HFF-Myc (cell line): ENCODE results near the gene LAMA4.

Source experiments
- DNase-seq: peaks from one replicate; pipeline ENCODE4 v3.0.0-alpha.2; 2011; ENCODE audit warnings: low read depth; ENCODE audit errors: extremely low read depth
- H3K4me3 ChIP-seq: replicated peaks from 2 replicates; pipeline ENCODE4 v1.5.1; 2011; ENCODE audit warnings: low read depth, mild to moderate bottlenecking, control low read depth, low read length
- TF ChIP-seq, protein P1 (sequence below): IDR thresholded peaks from 2 replicates; pipeline ENCODE4 v1.5.1; 2012; ENCODE audit warnings: mild to moderate bottlenecking, low read depth, low read length, control low read depth; ENCODE audit errors: missing control alignments

Gene LAMA4

DNA sequence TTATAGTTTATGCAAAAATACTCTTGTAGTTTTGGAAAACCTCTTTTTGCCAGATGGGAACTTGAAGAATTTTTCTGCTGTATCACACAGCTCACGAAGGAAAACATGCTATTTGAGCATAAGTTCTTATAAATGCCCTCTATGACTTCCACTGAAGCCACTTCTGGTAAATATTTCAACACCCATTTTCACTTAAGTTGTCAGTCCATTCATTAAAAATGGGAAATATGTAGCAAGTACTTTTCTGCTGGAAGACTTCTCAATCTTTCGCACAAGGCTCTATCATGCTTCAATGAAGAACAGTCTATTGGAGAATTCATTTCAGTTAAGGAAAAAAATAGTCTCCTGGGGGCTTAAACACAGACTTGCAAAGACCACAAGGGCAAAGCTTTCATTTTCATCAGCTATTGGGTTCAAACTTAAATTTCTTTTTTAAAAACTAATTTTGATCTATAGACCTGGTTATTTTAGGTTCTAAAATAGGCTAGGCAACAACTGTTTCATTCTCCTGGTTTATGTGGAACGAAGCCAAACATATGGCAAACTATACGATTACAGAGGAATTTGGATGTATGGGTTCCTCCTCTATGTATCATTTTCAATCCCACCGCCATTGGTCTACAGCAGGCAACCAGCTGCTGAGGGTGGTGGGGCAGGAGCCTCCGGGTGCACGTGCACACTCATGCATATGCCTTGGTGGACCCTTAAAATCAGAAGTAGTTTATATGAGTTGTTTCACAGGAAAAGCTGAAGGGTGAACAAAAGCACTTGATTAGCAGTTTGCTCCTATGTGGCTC, 38.7 kb downstream of the LAMA4 start:
- no peak for DNase-seq
- TF ChIP-seq, protein P1, sequence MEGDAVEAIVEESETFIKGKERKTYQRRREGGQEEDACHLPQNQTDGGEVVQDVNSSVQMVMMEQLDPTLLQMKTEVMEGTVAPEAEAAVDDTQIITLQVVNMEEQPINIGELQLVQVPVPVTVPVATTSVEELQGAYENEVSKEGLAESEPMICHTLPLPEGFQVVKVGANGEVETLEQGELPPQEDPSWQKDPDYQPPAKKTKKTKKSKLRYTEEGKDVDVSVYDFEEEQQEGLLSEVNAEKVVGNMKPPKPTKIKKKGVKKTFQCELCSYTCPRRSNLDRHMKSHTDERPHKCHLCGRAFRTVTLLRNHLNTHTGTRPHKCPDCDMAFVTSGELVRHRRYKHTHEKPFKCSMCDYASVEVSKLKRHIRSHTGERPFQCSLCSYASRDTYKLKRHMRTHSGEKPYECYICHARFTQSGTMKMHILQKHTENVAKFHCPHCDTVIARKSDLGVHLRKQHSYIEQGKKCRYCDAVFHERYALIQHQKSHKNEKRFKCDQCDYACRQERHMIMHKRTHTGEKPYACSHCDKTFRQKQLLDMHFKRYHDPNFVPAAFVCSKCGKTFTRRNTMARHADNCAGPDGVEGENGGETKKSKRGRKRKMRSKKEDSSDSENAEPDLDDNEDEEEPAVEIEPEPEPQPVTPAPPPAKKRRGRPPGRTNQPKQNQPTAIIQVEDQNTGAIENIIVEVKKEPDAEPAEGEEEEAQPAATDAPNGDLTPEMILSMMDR = no peak

DNA sequence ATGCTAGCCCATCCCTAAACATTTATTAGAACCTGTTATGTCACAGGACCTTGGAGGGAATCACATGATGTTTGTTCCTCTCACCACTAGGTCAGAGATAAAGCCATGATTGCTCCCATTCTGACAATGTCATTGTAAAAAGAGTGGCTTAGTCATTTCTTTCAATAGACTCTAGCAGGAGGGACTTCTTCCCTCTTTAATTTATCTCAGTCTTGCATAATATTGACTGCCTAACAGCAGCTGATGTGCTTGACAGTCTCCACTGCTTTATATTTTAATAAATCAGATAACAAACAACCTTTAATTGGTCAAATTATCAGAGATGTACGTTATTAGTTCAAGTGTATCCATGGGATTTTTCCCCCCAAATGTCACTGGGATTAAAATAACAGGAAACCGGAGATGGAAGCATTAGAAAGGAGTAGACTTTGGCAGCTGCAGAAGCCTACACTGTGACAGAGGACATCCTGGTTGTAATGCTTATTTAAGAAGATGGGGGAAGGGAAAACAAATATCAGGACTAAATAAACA, 39.6 kb downstream of the LAMA4 start:
- no peak overlapping the region for H3K4me3 ChIP-seq
- TF ChIP-seq, protein P1 = no peak
- no peak for DNase-seq

More for the DNA sequence above, 38.7 kb downstream of the LAMA4 start:
- H3K4me3 ChIP-seq = no peak overlapping the region

DNA sequence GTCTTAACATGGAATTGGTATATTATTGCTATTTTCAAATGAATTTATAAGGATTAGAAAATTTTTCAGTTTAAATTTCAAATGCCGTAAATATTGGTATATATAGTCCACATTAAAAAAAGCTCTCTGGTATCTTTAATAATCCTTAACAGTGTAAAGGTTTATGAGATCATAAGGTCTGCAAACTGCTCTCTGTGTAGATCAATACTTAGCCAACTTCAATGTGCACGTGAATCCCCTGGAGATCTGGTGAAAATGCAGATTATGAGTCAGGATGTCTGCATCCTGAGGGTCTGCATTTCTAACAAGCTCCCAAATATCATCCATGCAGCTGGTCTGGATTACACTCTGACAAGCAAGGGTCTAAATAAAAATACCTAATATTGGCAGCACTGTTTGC, 43.5 kb downstream of the LAMA4 start:
- no peak for DNase-seq
- TF ChIP-seq, protein P1 = no peak
- H3K4me3 ChIP-seq = no peak overlapping the region

DNA sequence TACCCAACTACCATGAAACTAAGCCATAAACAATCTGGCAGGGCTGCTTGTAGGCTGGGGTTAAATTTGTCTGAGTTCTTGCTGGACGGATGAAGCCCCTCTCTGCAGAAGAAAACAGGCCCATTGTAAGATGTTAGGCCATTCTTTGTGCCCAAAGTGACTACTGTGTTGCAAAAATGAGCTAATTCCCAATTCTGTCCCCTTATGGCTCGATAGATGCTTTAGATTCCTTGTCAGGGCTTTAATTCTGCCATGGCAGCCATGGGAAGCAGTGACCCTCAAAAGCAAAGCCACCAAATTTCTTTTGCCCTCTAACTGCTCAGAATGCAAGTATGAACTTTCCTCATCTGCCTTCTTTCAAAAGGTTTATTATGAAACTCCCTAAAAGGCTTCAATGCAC, 45.2 kb downstream of the LAMA4 start:
- TF ChIP-seq, protein P1 = no peak
- no peak overlapping the region for H3K4me3 ChIP-seq
- no peak for DNase-seq

DNA sequence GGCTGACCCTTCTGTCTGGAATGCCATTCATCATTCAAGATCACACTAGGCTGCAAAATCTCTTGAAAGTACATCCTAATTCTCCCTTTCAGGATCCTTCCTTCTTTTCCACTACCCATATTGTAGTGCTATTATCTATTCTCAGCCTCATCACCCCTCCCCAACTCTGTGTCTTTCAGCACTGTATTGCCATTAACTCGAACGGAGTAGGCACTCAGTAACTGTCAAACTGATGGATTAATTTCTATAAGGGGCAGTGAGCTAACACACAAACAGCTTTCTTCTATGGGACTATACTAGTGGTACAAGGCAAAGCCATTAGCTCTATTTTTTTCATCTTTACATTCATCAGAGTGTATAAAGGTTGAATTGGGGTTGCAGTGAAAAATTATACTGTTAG, 46.6 kb downstream of the LAMA4 start:
- no peak for DNase-seq
- no peak overlapping the region for H3K4me3 ChIP-seq
- TF ChIP-seq, protein P1 = no peak

DNA sequence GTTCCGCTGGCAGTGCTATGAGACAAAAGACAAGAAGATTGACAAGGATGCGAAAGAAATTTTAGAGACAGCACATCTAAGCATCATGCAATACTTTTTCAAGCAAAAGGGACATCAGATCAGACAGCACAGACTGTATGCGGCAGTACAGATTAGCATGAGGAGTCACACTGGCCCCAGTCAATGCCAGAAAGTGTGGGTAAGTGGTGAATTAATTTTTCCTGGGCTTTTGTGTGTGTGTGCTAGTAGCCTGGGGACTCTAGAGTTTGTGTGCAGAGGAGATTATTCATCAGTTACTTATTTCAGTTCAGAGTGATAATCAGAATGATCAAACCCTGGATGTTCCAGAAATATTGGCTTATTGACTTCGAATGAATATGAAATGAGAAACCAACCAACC, 47.2 kb downstream of the LAMA4 start:
- TF ChIP-seq, protein P1 = no peak
- H3K4me3 ChIP-seq = no peak overlapping the region
- DNase-seq = no peak

DNA sequence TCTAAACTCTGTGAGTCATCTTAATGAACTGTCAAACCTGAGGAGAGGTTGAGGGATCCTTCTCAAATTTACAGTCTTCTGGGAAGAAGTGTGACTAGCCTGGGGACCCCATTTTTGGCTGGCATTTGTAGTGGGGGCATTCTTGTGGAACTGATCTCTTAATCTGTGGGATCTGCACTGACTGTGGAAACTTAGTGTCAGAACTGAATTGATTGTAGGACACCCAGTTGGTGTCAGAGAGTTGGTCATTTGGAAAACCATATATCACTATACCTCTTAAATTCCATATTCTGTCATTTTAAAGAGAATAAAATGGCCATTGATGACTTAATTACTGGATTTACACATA, 48.3 kb downstream of the LAMA4 start:
- H3K4me3 ChIP-seq = no peak overlapping the region
- TF ChIP-seq, protein P1 = no peak
- DNase-seq = no peak
